ENCODE data around the gene PGRMC1.
A peak's percentile ranks its signal among the peaks of the same experiment; 100 is the strongest.
"Not testable (repeated sequence)": the region's sequence is repeated elsewhere in the genome, so short reads cannot be mapped to it uniquely, and the experiment has no call there.

Gene PGRMC1

GRCh38 chrX:119235872-119236622, at the start of gene PGRMC1:
PGRMC1 (plus strand) TSS chrX:119236285; CDS start chrX:119236364, 79 bp downstream.
- DNase-seq: peak; percentile 30

DNA sequence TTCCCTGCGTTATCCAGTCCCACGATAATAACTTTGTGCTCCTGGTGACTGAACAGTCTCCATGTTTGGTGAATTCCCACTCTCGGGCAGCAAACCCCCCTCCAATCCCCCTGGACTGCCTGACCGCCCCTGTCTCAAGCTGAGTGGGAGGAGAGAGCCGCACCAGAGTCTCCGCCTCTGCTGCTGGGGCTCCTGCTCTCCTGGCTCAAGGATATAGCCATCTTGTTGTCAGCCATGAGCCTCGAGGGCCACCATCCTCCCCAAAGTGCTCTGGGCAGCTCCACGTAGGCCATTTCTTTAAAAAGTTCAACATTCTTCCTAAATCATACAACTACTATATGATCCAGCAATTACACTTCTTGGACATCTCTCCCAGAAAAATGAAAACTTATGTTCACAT, 49.3 kb upstream of the PGRMC1 start:
- DNase-seq: no peak

DNA sequence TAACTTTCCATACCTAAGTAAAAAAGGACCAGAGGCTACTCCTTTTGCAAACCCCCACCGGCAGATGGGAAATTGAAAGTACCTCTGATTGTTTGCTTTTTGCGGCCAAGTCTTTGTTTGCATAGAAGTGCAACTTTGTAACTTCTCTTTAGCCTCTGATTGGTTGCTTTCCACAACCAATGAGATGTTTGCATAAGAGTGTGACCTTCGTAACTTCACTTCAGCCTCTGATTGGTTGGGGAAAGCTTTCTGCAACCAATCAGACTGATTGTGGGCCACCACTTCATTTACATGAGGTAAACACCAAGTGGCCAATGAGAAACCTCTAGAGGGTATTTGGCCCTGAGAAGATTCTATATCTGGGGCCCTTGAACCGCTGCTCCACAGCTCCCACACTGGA, 48.8 kb upstream of the PGRMC1 start:
- DNase-seq: no peak

DNA sequence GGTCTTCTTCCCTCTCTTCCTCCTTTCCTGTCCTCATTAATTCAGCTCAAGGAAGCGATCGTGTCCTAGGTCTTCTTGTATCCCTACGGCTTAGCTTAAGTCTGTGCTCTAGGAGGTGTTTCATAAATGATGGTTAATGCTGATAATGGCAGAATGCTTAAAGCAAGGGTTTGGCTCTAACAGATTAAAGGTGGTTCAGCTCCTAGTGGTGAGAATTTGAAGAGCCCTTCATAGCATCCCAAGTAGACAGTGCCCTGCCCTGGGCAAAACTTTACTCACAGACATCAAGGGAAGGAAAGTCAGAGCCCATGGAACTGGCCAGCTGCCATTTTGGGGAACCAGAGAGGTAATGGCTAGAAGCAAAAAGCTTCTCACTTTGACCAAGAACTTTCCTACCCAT, 47.0 kb upstream of the PGRMC1 start:
- no peak for DNase-seq

- no peak for DNase-seq
Measured at GRCh38 chrX:119189595-119189994, 46.5 kb upstream of the PGRMC1 start.

DNA sequence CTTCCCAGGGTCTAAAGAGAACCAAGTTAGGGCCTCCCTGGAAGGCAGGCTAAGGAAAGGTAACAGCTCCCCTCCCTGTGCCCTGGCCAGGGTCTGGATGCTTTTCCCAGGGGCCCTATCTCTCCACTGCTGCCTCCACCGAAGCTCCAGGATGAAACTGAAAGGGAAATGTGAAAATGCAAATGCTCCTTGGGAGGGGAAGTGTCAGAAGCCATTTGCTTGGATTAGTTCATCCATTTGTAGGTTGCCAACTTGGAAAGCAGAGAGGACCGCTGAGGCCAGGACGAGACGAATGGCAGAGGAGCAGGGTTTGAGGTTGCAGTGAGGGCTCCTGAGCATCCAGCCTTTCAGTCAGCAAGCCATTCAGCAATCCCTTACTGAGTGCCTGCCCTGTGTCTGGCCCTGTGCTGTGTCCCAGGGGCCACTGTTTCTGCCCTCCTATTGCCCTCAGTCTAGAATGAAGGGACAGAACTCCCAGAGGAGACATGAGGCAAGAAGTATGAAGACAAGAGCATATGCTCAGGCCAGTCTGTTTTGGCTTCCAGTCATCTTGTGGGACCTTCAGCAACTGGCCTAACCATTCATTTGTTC, 45.9 kb upstream of the PGRMC1 start:
- no peak for DNase-seq

- DNase-seq: no peak
Measured at GRCh38 chrX:119190831-119191230, 45.3 kb upstream of the PGRMC1 start.

DNA sequence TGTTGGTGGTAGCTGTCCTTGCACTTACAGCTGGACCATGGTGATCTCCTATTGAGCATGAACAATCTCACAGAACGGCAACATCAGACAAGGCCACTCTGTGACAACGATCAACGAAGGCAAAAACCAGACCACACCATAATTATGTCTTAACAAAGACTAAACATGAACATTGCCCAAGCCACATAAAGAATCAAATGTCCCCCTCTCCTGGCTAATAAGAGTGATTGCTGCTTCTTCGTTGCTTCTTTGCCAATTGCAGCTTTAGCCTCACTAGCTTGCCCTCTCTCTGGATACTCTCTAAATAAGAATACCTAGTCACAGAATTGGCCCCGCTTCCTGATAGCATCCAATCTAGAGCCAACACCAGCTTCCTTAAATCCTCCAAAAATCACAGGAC, 41.5 kb upstream of the PGRMC1 start:
- DNase-seq: no peak

- DNase-seq: no peak
Measured at GRCh38 chrX:119201570-119201969, 34.5 kb upstream of the PGRMC1 start.

- no peak for DNase-seq
Measured at GRCh38 chrX:119206203-119206602, 29.9 kb upstream of the PGRMC1 start.

- DNase-seq: peak; percentile 4
Measured at GRCh38 chrX:119207483-119207882, 28.6 kb upstream of the PGRMC1 start.

- no peak for DNase-seq
Measured at GRCh38 chrX:119208401-119209057, 27.6 kb upstream of the PGRMC1 start.

DNA sequence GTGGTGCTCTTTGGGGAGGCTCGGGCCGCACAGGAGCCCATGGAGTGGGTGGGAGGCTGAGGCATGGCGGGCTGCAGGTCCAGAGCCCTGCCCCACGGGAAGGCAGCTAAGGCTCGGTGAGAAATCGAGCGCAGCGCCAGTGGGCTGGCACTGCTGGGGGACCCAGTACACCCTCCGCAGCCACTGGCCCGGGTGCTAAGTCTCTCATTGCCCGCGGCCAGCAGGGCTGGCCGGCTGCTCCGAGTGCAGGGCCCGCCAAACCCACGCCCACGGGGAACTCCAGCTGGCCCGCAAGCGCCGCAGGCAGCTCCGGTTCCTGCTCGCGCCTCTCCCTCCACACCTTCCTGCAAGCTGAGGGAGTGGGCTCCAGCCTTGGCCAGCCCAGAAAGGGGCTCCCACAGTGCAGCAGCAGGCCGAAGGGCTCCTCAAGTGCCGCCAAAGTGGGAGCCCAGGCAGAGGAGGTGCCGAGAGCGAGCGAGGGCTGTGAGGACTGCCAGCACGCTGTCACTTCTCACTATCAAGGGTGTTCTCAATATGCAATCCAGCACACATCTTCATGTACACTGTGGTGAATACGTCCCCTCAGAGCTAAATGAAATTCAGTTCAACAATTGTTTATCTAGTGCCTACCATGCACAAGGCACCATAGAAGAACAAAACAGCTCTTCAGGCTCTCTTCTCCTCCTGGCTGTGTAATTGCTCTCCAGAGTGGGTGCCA, 25.0 kb upstream of the PGRMC1 start:
- not testable (repeated sequence) for DNase-seq

DNA sequence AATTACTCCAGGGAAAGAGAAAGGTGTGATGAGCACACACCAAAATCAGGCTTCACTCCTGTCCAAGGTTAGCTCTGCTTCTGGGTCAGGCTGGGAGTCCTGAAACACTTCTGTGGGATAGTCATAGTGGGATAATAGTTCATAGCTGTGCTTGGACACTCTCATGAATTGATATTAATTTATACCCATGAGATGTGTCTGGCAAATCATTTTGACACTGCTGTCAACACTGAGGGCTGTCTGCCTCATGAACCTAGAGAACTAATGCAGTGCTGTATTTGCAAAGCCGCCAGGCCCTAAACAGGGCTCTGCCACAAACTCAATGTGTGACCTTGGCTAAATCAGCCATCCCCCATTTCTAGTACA, 24.5 kb upstream of the PGRMC1 start:
- no peak for DNase-seq

- DNase-seq: no peak
Measured at GRCh38 chrX:119218198-119218597, 17.9 kb upstream of the PGRMC1 start.

DNA sequence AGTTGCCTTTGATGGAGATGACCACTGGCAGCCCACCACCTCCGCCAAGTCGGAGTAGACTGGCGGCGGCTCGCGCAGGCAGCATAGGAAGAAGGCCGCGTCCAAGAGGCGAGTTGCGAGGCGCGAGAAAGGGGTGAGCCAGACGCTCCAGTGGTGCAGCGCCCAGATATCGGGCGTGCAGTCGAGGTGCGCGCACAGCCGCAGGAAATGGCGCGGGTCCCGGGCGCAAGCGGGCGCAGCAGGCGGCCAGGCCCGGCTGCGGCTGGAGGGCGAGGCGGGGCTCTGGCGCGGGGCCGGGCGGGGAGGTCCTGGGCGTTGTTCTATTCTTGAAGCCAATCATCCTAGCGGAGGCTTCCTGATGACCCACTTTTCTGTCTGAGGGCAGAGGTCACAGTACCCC, 13.2 kb upstream of the PGRMC1 start:
- DNase-seq: no peak

GRCh38 chrX:119223783-119224182, 12.3 kb upstream of the PGRMC1 start:
- DNase-seq: no peak

DNA sequence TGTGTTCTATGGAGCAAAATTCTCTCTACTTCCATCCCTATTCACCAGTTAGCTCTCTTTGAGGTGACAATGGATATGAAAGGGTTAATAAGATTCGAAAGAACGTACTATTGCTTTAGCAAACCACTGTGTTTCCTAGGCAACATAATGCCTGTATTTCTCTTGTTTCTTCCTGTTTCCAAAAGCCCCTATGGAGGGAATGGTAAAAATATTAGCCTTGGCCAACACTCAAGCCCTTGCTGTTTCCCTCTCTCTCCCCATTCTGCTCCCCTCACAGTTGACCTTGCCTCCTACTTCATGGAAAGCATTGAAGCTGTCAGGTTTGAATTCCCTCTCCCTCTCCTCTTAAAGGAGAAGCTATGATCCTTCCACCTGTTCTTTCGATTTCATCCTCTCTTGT, 9.6 kb upstream of the PGRMC1 start:
- DNase-seq: no peak

GRCh38 chrX:119228512-119229252, 7.4 kb upstream of the PGRMC1 start:
- DNase-seq: no peak

DNA sequence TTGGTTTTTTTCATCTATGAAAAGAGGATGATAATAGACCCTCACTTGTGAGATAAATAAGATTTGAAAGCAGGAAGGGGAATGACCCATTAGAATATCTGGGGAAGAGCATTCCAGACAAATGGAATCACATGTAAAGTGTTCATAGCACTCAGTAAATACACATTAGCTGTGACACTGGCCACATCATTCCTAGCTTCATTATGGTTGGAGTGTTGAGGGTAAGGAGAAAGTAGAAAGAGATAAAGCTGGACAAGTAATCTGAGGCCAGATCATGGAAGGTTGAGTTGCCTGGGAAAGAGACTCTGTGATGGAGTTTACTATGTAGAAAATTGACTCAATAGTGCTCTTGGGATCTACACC, 6.9 kb upstream of the PGRMC1 start:
- DNase-seq: no peak

DNA sequence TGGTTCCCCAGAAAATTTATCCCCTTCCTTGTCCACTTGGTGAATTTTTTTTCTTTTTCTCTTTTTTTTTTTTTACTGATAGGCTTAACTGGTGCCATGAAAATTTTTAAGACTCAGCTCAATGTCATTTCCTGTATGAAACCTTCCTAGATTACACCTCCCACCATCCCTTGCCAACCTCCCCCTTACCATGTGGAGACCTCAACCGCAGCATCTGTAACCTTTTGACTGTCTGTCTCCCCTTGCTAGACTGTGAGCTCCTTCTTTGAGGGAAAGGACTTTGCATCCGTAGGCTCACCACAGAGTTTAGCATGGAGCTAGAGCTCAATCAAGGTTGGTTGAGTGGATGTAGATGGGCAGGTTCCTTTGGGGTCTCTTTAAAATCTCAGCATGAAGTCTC, 5.2 kb upstream of the PGRMC1 start:
- no peak for DNase-seq

DNA sequence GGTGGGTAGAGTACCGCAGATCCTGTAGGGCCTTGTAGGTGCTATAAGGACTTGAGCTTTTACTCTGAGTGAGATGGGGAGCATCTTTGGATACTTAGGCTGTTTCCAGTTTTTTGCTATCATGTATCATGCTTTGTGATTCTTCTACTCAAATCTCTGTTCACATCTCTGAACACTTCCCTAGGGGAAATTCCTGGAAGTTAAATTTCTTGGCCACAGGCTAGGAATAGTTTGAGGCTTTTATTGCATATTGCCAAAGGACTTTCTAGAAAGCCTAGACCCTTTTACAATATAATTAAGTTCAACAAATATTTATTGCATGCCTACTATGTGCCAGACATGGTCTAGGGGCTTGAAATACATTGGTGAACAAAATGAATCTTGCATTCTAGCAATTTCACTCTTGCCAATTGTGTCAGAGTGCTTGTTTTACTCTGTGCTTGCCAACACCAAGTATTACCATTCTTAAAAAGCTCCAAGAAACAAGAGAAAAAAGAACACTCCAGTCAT, 4.1 kb upstream of the PGRMC1 start:
- no peak for DNase-seq

- no peak for DNase-seq
Measured at GRCh38 chrX:119235051-119235511, 1.0 kb upstream of the PGRMC1 start.

Measured in NCI-H1048 (cell line).